Hematopoietic multipotent progenitor cell treated with erythropoietin and hydrocortisone succinate and interleukin-3 and kit ligand, for 6 days (in vitro differentiated cells): ENCODE data around the gene RNF213.
"Not testable (repeated sequence)": the region's sequence is repeated elsewhere in the genome, so short reads cannot be mapped to it uniquely, and the experiment has no call there.

Experiments
- DNase-seq: peaks from one replicate; pipeline ENCODE4 v3.0.0-alpha.2; 2015

The RNF213 gene

DNA sequence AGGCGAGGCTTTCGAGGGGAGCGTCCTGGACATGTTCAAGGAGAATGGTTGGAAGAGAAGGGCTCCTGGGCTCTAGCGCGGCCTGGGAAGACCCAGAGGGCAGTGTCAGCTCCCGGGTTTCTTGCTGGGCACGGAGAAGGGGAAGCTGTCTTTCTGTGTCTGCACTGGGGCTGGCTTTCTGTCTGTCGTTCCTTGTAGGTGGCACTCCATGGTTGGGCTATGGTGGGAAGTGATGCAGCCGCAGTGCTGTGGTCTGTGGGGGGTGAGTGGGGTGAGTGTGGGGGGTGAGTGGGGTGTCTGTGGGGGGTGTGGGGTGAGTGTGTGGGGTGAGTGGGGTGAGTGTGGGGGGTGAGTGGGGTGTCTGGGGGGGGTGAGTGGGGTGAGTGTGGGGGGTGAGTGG is 13.7 kb downstream of the RNF213 start:
- DNase-seq = no peak

DNA sequence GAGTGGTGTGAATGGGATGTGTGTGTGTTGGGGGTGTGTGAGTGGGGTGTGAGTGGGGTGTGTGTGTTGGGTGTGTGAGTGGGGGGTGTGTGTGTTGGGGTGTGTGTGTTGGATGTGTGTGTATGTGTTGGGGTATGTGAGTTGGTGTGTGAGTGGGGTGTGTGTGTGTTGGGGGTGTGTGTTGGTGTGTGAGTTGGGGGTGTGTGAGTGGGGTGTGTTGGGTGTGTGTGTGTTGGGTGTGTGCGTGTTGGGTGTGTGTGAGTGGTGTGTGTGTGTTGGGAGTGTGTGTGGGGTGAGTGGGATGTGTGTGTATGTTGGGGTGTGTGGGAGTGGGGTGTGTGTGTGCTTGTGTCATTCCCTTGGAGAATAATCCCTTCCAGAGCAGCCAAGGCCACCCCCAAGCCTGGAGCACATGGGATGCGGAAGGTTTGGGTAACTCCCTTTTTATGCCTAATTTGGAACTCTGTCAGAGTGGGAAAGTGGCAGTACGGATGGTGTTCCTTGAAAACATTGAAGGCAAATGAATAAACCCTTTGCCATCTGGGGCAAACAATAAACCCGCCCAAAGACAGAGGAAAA is 14.3 kb downstream of the RNF213 start:
- no peak for DNase-seq

DNA sequence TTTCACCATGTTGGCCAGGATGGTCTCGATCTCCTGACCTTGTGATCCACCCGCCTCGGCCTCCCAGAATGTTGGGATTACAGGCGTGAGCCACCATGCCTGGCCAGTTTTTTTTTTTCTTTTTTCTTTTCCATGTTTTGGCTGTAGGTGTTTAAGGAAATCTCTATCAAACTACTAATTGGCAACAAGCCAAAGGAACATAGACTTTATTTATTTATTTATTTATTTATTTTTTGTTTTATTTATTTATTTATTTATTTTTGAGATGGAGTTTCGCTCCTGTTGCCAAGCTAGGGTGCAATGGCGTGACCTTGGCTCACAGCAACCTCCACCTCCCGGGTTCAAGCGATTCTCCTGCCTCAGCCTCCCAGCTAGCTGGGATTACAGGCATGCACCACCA is 15.2 kb downstream of the RNF213 start:
- not testable (repeated sequence) for DNase-seq

DNA sequence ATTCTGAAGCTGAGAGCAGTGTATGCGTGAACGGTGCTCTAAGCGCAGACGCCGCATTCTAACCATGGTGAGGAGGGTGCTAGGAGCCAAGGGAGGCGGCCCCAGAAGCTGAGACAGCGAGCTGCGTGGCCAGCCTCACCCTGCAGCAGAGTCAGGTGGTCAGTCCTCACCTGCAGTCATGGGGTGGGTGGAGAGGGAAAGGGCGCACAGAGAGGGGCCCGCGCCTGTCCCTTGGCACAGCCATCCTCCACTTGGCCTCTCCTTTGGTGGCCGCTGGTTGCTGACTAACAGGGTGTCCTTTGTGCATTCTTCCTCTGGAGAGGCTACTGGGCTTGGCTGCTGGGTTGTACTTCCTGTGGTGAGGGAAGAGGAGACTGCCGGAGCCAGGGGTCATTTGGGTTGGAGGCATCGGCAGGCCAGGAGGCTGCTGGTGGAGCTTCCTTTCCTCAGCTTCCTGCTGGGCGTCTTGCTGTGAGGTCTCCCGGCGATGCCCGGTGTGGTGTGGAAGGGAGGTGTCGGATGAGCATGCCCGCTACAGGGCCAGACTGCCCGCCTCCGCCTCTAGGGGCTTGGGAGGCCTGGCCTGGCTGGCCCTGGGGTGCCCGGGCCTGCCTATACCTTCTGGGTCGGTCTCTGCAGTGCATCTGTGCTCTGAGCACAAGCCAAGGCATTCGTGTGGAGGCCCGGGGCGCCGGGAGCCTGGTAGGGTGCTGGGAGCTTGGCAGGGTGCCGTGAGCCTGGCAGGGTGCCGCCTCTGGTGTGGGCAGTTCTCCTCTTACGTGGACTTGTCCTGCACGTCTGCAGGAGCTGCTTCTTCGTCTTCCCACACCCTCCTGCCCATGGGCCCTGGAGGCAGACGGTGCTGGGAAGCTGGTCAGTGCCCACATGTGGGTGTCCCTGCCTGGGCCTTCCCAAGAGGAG is 17.4 kb downstream of the RNF213 start:
- no peak for DNase-seq

DNA sequence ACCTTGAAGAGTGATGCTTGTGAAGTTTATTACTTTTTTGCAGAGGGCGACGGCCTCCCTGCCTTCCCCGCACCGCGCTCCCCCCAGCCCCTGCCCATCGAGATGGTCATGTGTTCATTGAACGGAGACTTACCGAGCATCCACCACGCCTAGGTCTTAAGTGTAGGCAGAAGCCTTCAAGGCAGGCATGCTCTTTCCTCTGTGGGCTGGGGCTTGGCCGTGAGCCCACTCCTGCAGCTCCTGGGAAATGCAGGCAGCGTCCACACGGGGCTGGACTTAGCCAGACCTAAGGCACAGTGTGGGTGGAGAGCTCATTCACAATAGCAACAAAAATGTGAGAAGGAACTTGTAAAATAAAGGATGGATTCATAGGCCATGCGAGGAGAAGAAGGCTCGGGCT is 19.2 kb downstream of the RNF213 start:
- DNase-seq = no peak

DNA sequence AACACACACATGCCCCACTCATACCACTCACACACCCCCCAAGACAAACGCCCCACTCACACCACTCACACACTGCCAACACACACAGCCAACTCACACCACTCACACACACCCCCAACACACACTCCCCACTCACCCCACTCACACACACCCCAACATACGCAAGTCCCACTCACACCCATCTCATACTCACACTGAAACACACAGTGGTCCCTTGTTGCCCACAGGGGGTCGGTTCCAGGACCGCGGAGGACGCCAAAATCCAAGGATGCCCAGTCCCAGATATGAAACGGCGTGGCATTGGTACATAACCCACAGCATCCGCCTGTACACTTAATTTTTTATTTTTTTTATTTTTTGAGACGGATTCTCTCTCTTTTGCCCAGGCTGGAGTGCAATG is 20.9 kb downstream of the RNF213 start:
- no peak for DNase-seq

DNA sequence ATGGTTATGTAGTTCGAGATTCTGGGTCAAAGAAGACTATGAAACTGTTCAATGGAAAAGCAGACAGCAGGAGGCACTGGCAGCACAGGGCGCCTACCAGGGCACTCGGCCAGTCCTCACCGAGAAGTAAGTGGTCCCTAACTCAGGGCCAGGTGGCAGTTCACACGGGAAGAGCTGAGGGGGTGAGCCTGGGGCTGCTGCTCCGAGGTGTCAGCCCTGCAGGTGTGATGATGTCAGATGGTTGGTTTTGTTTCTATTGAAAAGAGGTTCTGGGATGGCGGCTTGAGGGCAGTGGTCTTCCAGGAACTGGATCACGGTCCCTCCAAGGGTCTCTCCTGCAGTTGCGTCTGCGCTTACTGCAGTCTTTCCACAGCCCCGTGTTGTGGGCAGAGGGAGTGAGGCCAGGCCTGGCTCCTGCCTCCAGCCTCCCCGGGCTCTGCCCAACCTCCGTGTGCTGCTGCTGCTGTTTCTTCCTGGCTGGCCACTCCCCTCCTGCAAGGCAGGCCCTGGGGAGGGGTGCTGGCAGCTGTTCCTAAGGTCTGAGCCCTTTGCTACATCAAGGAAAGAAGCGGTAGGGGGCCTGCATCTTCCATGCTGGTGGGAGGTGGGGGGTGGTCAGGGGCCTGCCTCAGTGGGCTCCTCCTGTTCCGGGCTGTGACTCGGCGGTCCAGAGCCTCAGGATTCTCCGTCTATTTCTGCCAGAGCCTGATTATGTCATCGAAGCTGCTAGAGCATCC is 22.6 kb downstream of the RNF213 start:
- no peak for DNase-seq

DNA sequence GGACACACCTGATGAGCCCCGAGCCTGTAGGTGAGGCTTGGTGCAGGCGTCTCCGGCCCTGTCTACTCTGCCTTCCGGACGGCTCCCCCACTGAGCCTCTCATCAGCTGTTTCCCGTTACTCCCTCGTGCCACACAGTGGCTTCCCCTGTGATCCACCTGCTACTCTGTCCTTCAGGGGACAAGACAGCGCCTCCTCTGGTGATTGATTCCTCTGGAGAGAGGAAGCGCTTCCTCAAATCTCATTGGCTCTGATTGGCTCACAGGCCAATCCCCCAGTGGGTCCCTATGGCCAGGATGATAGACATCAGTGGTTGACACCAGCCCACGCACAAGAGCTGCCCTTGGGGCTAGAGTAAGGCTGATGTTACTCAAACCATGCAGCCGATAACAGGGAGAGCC is 24.0 kb downstream of the RNF213 start:
- no peak for DNase-seq

DNA sequence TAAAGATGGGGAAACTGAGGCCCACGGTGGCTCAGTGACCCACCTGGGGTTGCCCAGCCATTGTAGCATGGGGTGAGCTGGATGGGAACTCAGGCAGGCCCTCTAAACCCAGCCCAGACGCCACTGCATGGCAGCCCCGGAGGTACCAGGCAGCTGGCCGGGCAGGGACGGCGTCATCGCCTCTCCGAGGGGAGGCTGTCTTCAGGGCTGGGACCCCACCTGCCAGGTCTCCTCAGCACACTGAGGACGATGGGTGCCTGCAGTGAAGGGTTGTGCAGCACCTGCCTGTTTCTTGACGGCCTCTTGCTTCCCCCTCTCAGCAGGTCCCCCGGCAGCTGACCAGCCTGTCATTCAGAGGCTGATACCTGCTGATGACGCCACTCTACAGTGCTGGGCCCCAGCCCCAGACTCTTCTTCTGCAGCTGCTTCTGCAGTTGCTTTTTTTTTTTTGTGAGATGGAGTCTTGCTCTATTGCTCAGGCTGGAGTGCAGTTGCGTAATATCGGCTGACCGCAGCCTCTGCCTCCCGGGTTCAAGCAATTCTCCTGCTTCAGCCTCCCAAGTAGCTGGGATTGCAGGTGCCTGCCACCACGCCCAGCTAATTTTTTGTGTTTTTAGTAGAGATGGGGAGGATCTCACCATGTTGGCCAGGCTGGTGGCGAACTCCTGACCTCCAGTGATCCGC is 24.7 kb downstream of the RNF213 start:
- DNase-seq = no peak

DNA sequence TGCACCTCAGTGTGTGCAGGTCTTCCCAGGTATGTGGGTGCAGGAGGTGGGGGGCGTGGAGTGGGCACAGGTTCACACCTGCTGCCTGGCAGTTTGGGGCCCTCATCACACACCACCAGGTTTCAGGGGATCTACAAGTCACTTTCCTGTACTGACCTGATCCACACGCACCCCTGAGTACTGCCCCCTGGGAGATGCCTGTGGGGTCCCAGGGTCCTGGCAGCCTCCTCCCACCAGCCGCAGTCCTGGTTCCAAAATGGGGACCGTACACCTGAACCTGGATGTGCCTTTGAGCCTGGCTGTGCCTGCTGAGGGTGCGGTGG is 25.9 kb downstream of the RNF213 start:
- DNase-seq = no peak

DNA sequence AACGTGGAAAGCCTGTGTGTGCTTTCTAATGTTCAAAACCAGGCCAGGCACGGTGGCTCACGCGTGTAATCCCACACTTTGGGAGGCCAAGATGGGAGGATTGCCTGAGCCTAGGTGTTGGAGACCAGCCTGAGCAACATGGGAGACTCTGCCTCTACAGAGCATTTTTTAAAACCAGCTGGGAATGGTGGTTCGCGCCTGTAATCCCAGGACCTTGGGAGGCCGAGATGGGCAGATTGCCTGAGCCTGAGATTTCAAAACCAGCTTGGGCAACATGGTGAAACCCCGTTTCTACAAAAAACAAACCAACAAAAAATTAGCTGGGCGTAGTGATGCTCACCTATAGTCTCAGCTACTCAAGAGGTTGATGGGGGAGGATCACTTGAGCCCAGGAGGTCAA is 26.4 kb downstream of the RNF213 start:
- DNase-seq = no peak

DNA sequence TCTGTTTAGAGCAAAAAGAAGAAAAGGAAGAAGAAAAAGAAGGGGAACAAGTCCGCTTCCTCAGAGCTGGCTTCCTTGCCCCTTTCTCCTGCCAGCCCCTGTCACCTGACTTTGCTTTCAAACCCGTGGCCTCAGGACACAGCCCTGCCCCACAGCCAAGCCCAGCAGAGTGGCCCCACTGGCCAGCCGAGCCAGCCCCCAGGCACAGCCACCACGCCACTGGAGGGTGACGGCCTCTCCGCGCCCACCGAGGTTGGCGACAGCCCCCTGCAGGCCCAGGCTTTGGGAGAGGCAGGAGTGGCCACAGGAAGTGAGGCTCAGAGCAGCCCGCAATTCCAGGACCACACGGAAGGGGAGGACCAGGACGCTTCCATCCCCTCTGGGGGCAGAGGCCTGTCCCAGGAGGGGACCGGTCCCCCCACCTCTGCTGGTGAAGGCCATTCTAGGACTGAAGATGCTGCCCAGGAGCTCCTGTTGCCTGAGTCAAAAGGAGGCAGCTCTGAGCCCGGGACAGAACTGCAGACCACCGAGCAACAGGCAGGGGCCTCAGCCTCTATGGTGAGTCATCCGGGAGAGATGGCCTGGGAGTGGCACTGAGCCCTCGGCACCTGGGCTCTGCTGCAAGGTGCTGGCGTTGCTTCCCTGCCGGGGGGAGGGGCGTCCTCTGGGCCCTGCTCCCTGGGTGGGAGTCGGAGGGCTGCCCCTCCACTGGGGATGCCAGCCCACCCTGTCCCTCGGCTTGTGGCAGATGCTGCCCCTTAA is 27.3 kb downstream of the RNF213 start:
- no peak for DNase-seq

DNA sequence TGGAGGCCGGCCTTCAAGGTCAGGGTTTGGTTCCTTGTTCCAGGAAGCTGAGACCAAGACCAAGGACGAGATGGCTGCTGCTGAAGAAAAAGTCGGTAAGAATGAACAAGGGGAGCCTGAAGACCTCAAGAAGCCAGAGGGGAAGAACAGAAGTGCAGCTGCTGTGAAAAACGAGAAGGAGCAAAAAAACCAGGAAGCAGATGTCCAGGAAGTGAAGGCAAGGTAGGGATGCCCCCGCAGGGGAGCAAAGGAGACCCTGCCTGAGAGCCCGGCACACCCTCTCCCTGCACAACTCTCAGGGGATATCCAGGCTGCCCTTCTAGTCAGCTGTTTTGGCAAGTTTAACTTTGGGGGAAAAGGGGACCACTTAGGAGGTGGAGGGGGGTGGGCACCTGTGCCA is 29.0 kb downstream of the RNF213 start:
- DNase-seq = peak; percentile 14

DNA sequence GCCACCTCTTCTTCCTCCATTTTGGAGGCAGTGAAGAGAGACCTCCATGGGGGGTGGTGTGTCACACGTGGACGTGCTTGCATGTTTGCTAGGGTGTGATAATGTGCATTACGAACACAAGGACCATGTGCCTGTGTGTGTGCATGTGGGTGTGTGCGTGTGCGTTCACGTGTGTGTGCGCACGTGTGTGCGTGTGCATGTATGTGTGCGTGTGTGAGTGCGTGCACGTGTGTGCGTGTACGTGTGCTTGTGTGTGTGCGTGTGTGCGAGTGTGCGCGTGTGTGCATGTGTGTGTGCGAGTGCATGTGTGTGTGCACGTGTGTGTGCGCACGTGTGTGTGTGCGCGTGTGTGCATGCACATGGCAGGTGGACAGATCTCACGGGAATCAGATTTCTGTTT is 29.5 kb downstream of the RNF213 start:
- DNase-seq = no peak

DNA sequence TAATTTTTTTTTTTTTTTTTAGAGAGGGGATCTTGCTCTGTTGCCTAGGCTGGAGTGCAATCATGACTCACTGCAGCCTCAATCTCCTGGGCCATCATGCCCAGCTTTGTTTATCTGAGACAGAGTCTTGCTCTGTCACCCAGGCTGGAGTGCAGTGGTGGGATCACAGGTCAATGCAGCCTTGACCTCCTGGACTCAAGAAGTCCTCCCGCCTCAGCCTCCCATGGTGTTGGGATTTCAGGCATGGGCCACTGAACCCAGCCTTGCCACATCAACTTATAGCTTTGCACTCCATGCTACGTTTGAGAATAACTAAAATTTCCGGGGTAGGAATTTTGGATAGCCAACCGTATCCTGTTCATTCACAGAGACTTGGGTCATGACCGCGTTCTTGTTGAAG is 30.6 kb downstream of the RNF213 start:
- DNase-seq = no peak

DNA sequence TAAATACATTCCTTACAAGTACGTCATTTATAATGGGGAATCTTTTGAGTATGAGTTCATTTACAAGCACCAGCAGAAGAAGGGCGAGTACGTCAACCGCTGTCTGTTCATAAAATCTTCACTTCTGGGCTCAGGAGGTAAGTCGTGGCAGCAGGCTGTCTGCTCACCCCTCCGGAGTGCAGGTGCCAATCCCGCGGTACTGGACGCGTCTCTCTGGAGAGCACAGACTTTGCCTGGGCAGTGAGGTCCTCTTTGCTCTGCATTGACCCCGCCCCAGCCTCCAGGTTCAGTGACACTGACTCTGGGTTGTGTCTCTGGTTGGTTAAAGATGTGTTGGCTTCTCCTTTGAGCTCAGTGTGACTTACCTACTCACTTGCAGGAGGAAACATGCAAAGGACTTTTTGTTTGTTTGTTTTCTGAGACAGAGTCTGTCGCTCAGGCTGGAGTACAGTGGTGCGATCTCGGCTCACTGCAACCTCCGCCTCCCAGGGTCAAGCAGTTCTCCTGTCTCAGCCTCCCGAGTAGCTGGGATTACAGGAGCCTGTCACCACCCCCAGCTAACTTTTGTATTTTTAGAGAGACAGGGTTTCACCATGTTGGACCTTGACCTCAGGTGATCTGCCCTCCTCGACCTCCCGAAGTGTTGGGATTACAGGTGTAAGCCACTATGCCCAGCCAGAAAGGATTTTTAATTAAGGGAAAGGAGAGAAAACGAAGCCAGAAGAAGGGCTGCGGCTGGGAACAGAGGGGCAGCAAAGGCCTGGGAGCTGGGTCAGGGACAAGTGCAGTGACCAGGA is 31.2 kb downstream of the RNF213 start:
- DNase-seq = no peak

DNA sequence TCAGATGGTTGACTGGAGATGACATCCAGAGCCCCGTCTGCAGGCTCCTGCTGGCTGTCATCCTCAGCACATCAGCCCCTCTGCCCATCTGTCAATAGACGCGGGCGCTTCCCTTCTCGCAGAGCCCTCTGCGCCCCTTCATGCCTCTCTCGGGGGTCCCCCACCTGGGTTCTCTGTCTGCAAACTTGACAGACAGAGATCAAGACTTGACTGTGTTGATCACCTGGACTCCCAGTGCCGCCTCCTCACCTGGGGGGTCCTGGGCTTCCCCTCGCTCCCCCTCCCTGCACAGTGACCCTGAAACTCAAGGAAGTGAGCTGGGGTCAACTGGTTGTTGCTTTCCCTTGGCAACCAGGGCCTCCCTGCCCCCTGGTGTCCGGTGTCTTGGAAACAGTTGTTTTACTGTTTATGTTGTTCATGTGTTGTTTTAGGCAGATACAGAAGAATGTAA is 31.9 kb downstream of the RNF213 start:
- DNase-seq = no peak

DNA sequence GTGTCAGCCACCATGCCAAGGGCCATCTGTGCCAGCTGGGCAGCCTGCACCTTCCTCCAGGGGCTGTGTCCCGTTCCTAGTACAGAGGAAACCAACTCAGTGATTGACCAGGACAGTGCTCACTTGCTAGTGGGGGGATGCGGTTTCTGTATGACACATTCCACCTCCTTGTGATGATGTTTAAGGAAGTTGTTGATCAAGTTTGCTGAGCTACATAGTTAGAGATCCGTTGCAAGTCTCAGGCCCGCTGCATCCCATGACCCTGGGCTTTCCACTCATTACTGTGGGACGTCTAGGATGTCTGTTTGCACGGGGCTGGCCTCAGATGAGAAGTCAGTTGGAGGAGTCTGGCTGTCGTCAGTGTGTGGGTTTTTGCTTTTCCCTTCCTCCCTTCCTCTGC is 33.6 kb downstream of the RNF213 start:
- DNase-seq = no peak

DNA sequence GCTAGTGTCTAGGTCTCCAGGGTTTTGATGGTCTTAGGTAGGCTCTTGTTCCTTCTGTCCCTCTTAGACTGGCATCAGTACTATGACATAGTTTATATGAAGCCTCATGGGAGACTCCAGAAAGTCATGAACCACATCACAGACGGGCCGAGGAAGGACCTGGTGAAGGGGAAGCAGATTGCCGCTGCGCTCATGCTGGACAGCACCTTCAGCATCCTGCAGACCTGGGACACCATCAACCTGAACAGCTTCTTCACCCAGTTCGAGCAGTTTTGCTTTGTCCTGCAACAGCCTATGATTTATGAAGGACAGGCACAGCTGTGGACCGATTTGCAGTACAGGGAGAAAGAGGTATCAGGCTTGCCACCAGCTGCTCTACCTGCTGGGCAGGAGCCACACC is 34.0 kb downstream of the RNF213 start:
- no peak for DNase-seq

DNA sequence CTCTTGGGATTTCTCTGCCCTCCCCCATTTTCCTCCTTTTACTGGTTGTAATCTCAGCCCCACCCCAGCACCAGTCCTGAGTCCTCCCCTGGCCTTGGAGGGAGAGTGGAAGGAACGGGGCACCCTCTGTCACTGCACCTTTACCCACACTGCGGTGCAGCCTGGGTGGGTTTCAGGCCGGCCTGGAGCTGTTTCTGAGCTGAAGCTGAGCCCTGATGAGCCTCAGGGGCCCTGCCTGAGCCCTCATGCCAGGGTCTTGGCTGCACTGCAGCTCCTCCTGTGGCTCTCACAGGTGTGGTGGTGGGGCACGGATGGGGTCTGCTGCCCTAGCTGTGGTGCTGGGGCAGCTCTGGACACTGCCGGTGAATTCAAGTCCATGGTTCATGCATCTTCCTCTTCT is 34.5 kb downstream of the RNF213 start:
- DNase-seq = no peak

DNA sequence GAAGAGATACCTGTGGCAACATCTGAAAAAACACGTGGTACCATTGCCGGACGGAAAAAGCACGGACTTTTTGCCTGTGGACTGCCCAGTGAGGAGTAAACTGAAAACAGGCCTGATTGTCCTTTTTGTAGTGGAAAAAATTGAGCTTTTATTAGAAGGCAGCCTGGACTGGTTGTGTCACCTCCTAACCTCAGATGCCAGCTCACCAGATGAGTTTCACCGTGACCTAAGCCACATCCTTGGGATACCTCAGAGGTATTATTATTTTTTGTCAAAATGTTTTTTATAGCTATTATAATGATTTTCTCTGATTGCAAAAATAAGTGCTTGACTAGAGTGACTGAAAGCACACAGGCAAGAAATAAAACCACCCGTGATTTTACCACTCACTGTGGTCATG is 34.9 kb downstream of the RNF213 start:
- no peak for DNase-seq

DNA sequence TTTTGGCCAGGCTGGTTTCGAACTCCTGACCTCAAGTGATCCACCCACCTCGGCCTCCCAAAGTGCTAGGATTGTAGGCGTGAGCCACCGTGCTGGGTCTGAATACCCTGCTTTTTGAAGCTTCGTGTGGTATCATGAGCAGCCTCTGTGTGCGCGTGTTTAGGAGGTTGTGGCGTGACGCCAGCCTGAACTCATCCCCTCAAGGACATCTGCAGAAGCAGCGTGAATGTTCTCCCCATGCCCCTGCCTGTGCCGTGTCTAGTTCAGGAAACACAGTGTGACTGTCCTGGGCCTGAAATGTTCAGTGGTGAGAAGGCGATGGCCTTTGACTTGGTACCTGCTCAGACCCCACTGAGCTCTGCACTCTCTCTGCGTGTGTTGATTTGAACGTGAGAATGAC is 35.6 kb downstream of the RNF213 start:
- DNase-seq = no peak
